ENCODE results near the gene C11orf68. TPM values are rescaled to one million over a fixed set of nuclear protein-coding genes. Genes with fewer than 3 reads are reported as not detected.

Gene C11orf68
- total RNA-seq, 2 experiments from 2014 or later, result 28.4 to 28.5 TPM

GRCh38 chr11:65921033-65921555 lies 2.2 kb upstream of the C11orf68 start:
- ChIA-PET POLR2A (interaction anchor here (0.7 to 1.0 kb wide), 2 partner anchors 31 kb away, joined by 3 read pairs; partner anchors contain the start of gene CCDC85B), CTCF (interaction anchor here (1.2 to 2.4 kb wide), 3 partner anchors 15 to 36 kb away, joined by 3 to 10 read pairs (median 6); partner anchors contain the start of gene FIBP)
- H3K4me3 Mint-ChIP-seq, result peak overlapping the region; percentile 94
- no peaks in the 10 kb centered on the region for H3K9me3 Mint-ChIP-seq (ENCODE audit: insufficient read depth)
- peak overlapping the region; percentile 91 for H3K27ac Mint-ChIP-seq
- peaks cover 47% of the 10 kb centered on the region for H3K36me3 Mint-ChIP-seq (ENCODE audit: low read depth)
- DNase-seq, result no peak
- no peak for ATAC-seq
- H3K4me1 Mint-ChIP-seq (ENCODE audit: low read depth), result peaks cover 45% of the 10 kb centered on the region
- H3K27me3 Mint-ChIP-seq (ENCODE audit: low read depth), result no peaks in the 10 kb centered on the region

GRCh38 chr11:65920372-65920802 lies 1.5 kb upstream of the C11orf68 start:
- DNase-seq (no peak), ATAC-seq (no peak)
- H3K9me3 Mint-ChIP-seq (ENCODE audit: insufficient read depth), result no peaks in the 10 kb centered on the region
- CTCF ChIA-PET, result interaction anchor here (1.2 to 1.7 kb wide), 2 partner anchors 16 to 33 kb away, joined by 3 to 6 read pairs; partner anchors contain the start of gene FIBP
- H3K4me3 Mint-ChIP-seq, result peak overlapping the region; percentile 94
- H3K27me3 Mint-ChIP-seq (ENCODE audit: low read depth), result no peaks in the 10 kb centered on the region
- peaks cover 46% of the 10 kb centered on the region for H3K4me1 Mint-ChIP-seq (ENCODE audit: low read depth)
- H3K27ac Mint-ChIP-seq, result peak overlapping the region; percentile 91
- POLR2A ChIA-PET, result interaction anchor here (0.9 to 1.4 kb wide), 4 partner anchors 11 to 61 kb away, joined by 3 to 5 read pairs (median 3); partner anchors contain the start of genes CCDC85B and FIBP
- peaks cover 47% of the 10 kb centered on the region for H3K36me3 Mint-ChIP-seq (ENCODE audit: low read depth)

- DNase-seq (peak; percentile 71), ATAC-seq (peak; percentile 52)
- POLR2A ChIA-PET, result interaction anchor here (0.9 to 1.4 kb wide), 4 partner anchors 12 to 60 kb away, joined by 3 to 5 read pairs (median 3); partner anchors contain the start of genes CCDC85B and FIBP
- H3K27ac Mint-ChIP-seq, result peak overlapping the region; percentile 91
- CTCF ChIA-PET, result interaction anchor here (1.2 to 1.7 kb wide), 2 partner anchors 17 to 32 kb away, joined by 3 to 6 read pairs; partner anchors contain the start of gene FIBP
- H3K4me1 Mint-ChIP-seq (ENCODE audit: low read depth), result peaks cover 44% of the 10 kb centered on the region
- H3K27me3 Mint-ChIP-seq (ENCODE audit: low read depth), result no peaks in the 10 kb centered on the region
- H3K36me3 Mint-ChIP-seq (ENCODE audit: low read depth), result peaks cover 46% of the 10 kb centered on the region
- peak overlapping the region; percentile 94 for H3K4me3 Mint-ChIP-seq
- H3K9me3 Mint-ChIP-seq (ENCODE audit: insufficient read depth), result no peaks in the 10 kb centered on the region
Measured at GRCh38 chr11:65919573-65920371, 910 bp upstream of the C11orf68 start.

GRCh38 chr11:65919141-65919572 lies 295 bp upstream of the C11orf68 start, which contains the start of gene DRAP1:
DRAP1 (plus strand) TSS chr11:65919426; CDS start chr11:65919502, 76 bp downstream.
- Mint-ChIP-seq H3K36me3 (ENCODE audit: low read depth) (peaks cover 43% of the 10 kb centered on the region), H3K27ac (peak within 1 kb of the TSS; percentile 91), H3K27me3 (ENCODE audit: low read depth) (no peaks in the 10 kb centered on the region), H3K4me1 (ENCODE audit: low read depth) (peaks cover 44% of the 10 kb centered on the region), H3K4me3 (peak within 1 kb of the TSS; percentile 94), H3K9me3 (ENCODE audit: insufficient read depth) (no peaks in the 10 kb centered on the region)
- ATAC-seq, result peak; percentile 95
- peak; percentile 99 for DNase-seq
- ChIA-PET POLR2A (interaction anchor here (1.2 to 2.3 kb wide), 5 partner anchors 9 to 60 kb away, joined by 3 to 18 read pairs (median 7); partner anchors contain the start of gene CCDC85B), CTCF (interaction anchor here (1.5 to 2.1 kb wide), 4 partner anchors 10 to 34 kb away, joined by 6 to 22 read pairs (median 8); partner anchors contain the start of genes CCDC85B and FIBP)

GRCh38 chr11:65917434-65918210 lies 1.2 kb downstream of the C11orf68 start:
- H3K4me3 Mint-ChIP-seq, result peak overlapping the region; percentile 86
- peaks cover 39% of the 10 kb centered on the region for H3K4me1 Mint-ChIP-seq (ENCODE audit: low read depth)
- DNase-seq, result no peak
- H3K27me3 Mint-ChIP-seq (ENCODE audit: low read depth), result no peaks in the 10 kb centered on the region
- CTCF ChIA-PET, result interaction anchor here (0.6 to 2.1 kb wide), 8 partner anchors 9 to 127 kb away, joined by 3 to 22 read pairs (median 6); partner anchors contain the start of genes CCDC85B, FIBP and FOSL1
- no peak overlapping the region for H3K27ac Mint-ChIP-seq
- H3K36me3 Mint-ChIP-seq (ENCODE audit: low read depth), result peaks cover 31% of the 10 kb centered on the region
- ATAC-seq, result no peak
- no peaks in the 10 kb centered on the region for H3K9me3 Mint-ChIP-seq (ENCODE audit: insufficient read depth)
- POLR2A ChIA-PET, result interaction anchor here (0.6 to 2.3 kb wide), 11 partner anchors 9 to 58 kb away, joined by 3 to 18 read pairs (median 3); partner anchors contain the start of genes CCDC85B and MUS81

GRCh38 chr11:65917077-65917433 lies 1.8 kb downstream of the C11orf68 start:
- no peaks in the 10 kb centered on the region for H3K9me3 Mint-ChIP-seq (ENCODE audit: insufficient read depth)
- no peak for ATAC-seq
- H3K27ac Mint-ChIP-seq, result no peak overlapping the region
- H3K4me1 Mint-ChIP-seq (ENCODE audit: low read depth), result peaks cover 34% of the 10 kb centered on the region
- peak overlapping the region; percentile 86 for H3K4me3 Mint-ChIP-seq
- DNase-seq, result no peak
- POLR2A ChIA-PET, result interaction anchor here (0.9 to 2.3 kb wide), 5 partner anchors 8 to 57 kb away, joined by 3 to 18 read pairs (median 7); partner anchors contain the start of genes CCDC85B and MUS81
- H3K36me3 Mint-ChIP-seq (ENCODE audit: low read depth), result peaks cover 25% of the 10 kb centered on the region
- CTCF ChIA-PET, result interaction anchor here (1.3 to 2.1 kb wide), 4 partner anchors 15 to 31 kb away, joined by 3 to 22 read pairs (median 6); partner anchors contain the start of genes CCDC85B, FIBP and FOSL1
- no peaks in the 10 kb centered on the region for H3K27me3 Mint-ChIP-seq (ENCODE audit: low read depth)

GRCh38 chr11:65916391-65916790 lies 2.5 kb downstream of the C11orf68 start:
- Mint-ChIP-seq H3K27me3 (ENCODE audit: low read depth) (no peaks in the 10 kb centered on the region), H3K36me3 (ENCODE audit: low read depth) (peaks cover 21% of the 10 kb centered on the region), H3K27ac (no peak overlapping the region), H3K9me3 (ENCODE audit: insufficient read depth) (no peaks in the 10 kb centered on the region), H3K4me3 (peak overlapping the region; percentile 86), H3K4me1 (ENCODE audit: low read depth) (peaks cover 32% of the 10 kb centered on the region)
- POLR2A ChIA-PET, result interaction anchor here (2.4 kb wide), 1 partner anchor 26 kb away, joined by 13 read pairs; the partner anchor contains the start of gene CCDC85B
- ATAC-seq (no peak), DNase-seq (no peak)
- CTCF ChIA-PET, result interaction anchor here (0.9 to 1.5 kb wide), 3 partner anchors 15 to 31 kb away, joined by 3 read pairs; partner anchors contain the start of gene FOSL1

- no peak for ATAC-seq
- Mint-ChIP-seq H3K27me3 (ENCODE audit: low read depth) (no peaks in the 10 kb centered on the region), H3K27ac (no peak overlapping the region), H3K36me3 (ENCODE audit: low read depth) (peaks cover 20% of the 10 kb centered on the region), H3K4me1 (ENCODE audit: low read depth) (peaks cover 31% of the 10 kb centered on the region), H3K4me3 (no peak overlapping the region), H3K9me3 (ENCODE audit: insufficient read depth) (no peaks in the 10 kb centered on the region)
- POLR2A ChIA-PET, result interaction anchor here (0.6 to 2.4 kb wide), 2 partner anchors 10 to 25 kb away, joined by 3 to 13 read pairs; partner anchors contain the start of gene CCDC85B
- CTCF ChIA-PET, result interaction anchor here (0.9 to 1.5 kb wide), 3 partner anchors 14 to 30 kb away, joined by 3 read pairs; partner anchors contain the start of gene FOSL1
- no peak for DNase-seq
Measured at GRCh38 chr11:65915821-65916251, 3.0 kb downstream of the C11orf68 start.

- ATAC-seq, result no peak
- no peak overlapping the region for H3K4me3 Mint-ChIP-seq
- CTCF ChIA-PET, result interaction anchor here (0.9 to 1.5 kb wide), 2 partner anchors 14 to 15 kb away, joined by 3 read pairs; partner anchors contain the start of gene FOSL1
Measured at GRCh38 chr11:65915101-65915820, 3.6 kb downstream of the C11orf68 start.

GRCh38 chr11:65912845-65913244 lies 6.0 kb downstream of the C11orf68 start:
- no peak for DNase-seq
- H3K27me3 Mint-ChIP-seq (ENCODE audit: low read depth), result no peaks in the 10 kb centered on the region
- no peak for ATAC-seq
- no peak overlapping the region for H3K27ac Mint-ChIP-seq
- peaks cover 10% of the 10 kb centered on the region for H3K36me3 Mint-ChIP-seq (ENCODE audit: low read depth)
- H3K9me3 Mint-ChIP-seq (ENCODE audit: insufficient read depth), result no peaks in the 10 kb centered on the region
- H3K4me3 Mint-ChIP-seq, result no peak overlapping the region
- H3K4me1 Mint-ChIP-seq (ENCODE audit: low read depth), result peaks cover 27% of the 10 kb centered on the region
- ChIA-PET POLR2A (no interaction called here), CTCF (interaction anchor here (1.0 to 5.4 kb wide), 3 partner anchors 16 to 75 kb away, joined by 3 to 41 read pairs (median 3); partner anchors contain the start of genes CCDC85B and FIBP)

More at GRCh38 chr11:65915101-65915820, 3.6 kb downstream of the C11orf68 start:
- no peaks in the 10 kb centered on the region for H3K27me3 Mint-ChIP-seq (ENCODE audit: low read depth)
- POLR2A ChIA-PET, result interaction anchor here (0.6 to 2.4 kb wide), 5 partner anchors 10 to 41 kb away, joined by 3 to 13 read pairs (median 3); partner anchors contain the start of gene CCDC85B
- no peaks in the 10 kb centered on the region for H3K9me3 Mint-ChIP-seq (ENCODE audit: insufficient read depth)
- H3K27ac Mint-ChIP-seq, result no peak overlapping the region
- DNase-seq, result no peak
- H3K4me1 Mint-ChIP-seq (ENCODE audit: low read depth), result peaks cover 26% of the 10 kb centered on the region
- H3K36me3 Mint-ChIP-seq (ENCODE audit: low read depth), result peaks cover 14% of the 10 kb centered on the region
